Measurements from ENCODE around the gene TTC29.

The TTC29 gene

GRCh38 chr4:146945556-146946374, at the start of gene TTC29:
TTC29 (minus strand) TSS chr4:146945864; CDS start chr4:146939895, 5,969 bp downstream.
- peak; percentile 66 for DNase-seq (ENCODE audit: low read depth)

GRCh38 chr4:146981651-146982050, 36.0 kb upstream of the TTC29 start:
- DNase-seq (ENCODE audit: low read depth): no peak

DNA sequence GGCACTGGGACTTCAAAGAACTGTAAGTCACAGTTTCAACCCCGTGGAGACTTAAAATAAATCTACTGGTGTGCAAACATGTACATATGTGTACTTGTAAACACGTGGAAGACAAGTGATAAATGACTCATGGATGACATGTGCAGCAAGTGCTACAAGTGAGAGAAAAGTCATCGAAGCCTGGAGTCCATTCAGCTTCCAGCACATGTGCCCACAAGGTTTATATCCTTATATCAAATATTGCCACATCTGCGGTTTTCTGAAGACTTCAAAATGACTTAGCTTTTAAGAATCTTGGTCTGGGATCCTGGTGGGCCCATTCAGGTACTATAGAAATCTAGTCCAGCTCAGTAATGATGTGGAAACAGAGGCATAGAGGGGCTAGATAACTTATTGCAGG, 33.0 kb upstream of the TTC29 start:
- no peak for DNase-seq (ENCODE audit: low read depth)

DNA sequence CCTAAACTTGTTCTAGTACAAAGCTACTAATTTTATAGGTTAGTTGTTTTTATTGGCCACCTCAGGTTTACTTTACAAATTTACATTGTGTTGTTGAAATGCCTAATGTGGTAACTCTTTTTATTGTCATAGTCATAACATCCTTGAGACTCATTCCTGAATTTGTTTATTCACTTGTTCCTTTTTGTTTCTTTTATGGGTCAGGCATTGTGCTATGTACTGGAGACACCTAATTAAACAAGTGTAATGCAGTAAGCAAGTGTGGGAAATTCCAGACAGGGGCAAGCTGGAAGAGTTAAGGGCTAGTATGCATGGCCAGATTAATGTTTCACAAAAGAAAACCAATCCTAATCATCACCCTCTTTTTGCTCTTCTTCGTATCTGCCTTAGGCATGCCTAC, 30.5 kb upstream of the TTC29 start:
- no peak for DNase-seq (ENCODE audit: low read depth)

- DNase-seq (ENCODE audit: low read depth): no peak
Observed at GRCh38 chr4:146975527-146975926, 29.9 kb upstream of the TTC29 start.

- no peak for DNase-seq (ENCODE audit: low read depth)
Observed at GRCh38 chr4:146975036-146975435, 29.4 kb upstream of the TTC29 start.

DNA sequence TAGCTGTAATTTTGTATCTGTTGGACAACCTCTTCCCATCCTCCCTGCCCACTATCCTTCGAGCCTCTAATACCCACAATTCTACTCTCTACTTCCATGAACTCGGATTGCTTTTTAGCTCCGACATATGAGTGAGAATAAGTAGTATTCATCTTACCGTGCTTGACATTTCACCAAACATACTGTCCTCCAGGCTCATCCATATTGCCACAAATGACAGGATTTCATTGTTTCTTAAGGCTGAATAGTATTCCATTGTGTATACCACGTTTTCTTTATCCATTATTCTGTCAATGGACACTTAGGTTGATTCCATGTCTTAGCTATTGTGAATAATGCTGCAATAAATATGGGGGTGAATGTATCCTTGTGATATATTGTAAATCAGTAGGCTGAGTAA, 26.4 kb upstream of the TTC29 start:
- no peak for DNase-seq (ENCODE audit: low read depth)

DNA sequence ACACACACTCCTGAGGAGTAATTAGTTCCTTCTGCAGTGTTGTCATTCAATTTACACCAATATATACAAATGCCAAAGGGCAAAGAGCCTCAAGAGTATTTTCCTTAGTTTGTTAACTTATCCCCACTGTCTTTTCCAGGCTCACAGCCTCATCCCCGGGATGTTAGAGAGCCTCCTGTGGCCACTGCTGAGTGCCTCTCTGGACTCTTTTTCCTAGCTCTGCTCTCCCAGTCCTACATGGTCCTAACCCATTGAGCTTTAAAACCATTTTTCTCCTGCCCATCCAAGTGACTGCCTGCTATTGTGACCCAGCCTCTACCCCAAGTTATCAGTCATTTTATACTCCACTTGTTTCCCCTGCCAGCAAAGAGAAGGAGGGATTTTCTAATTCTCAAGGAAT, 23.5 kb upstream of the TTC29 start:
- DNase-seq (ENCODE audit: low read depth): no peak

GRCh38 chr4:146960634-146961033, 15.0 kb upstream of the TTC29 start:
- no peak for DNase-seq (ENCODE audit: low read depth)

DNA sequence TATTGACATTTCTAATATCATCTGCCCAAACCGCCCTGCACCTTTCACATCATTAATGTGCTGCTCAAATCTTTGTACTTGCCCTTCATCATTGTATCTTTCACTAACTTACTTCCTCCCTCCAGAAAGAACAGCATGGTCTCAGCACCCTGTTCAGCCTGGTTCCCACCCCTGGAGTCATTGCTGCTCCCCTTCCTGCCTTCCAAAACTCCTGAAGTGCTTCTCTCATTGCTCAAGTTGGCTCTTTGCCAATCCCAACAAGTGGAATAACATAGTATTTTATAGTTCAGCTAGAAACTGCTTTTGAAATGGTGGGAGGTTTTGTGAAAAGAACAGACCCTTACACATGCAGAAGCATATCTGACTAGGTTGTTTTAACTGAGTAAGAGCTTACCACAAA, 14.0 kb upstream of the TTC29 start:
- no peak for DNase-seq (ENCODE audit: low read depth)

- no peak for DNase-seq (ENCODE audit: low read depth)
Observed at GRCh38 chr4:146957237-146957636, 11.6 kb upstream of the TTC29 start.

DNA sequence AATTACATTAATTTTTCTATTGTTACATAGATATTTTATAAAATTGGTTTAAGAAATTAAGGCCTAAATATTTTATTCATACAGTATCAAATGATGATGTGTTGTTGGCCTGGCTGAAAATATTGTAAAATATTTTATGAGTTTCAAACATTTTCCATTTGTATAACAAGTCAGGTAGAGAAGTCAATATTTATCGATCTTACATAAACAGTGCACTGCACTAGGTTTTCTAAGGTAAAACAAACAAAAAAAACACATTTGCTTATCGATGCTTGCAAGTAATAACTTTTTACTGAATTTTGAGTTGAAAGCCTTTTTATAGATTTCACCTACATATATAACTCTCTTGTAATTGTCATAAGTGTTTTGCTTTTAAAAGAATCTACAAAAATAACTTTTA, 7.2 kb upstream of the TTC29 start:
- no peak for DNase-seq (ENCODE audit: low read depth)

DNA sequence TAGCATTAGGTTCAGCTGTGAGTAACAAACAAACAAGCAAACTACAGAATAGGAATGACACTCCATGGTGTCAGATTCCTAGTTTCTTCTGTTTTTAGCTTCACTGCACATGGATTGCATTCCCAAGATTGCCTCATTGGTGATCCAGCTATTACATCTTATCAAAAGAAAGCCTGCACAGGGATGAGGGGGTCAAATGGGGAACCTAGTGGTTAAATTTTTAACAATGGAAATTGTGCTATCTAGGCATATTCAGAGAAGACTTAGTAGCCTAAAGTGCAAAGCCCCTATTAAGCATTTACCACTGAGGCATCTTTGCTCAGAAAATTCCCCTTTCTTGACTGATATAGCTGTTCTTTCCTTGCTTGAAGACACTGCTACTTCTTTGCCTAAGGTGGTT, 3.9 kb upstream of the TTC29 start:
- no peak for DNase-seq (ENCODE audit: low read depth)

- no peak for DNase-seq (ENCODE audit: low read depth)
Observed at GRCh38 chr4:146943691-146944375, 1.8 kb downstream of the TTC29 start.

GRCh38 chr4:146932116-146932515, 13.5 kb downstream of the TTC29 start:
- no peak for DNase-seq (ENCODE audit: low read depth)

GRCh38 chr4:146930673-146931072, 15.0 kb downstream of the TTC29 start:
- no peak for DNase-seq (ENCODE audit: low read depth)

- no peak for DNase-seq (ENCODE audit: low read depth)
Observed at GRCh38 chr4:146927695-146928094, 18.0 kb downstream of the TTC29 start.

DNA sequence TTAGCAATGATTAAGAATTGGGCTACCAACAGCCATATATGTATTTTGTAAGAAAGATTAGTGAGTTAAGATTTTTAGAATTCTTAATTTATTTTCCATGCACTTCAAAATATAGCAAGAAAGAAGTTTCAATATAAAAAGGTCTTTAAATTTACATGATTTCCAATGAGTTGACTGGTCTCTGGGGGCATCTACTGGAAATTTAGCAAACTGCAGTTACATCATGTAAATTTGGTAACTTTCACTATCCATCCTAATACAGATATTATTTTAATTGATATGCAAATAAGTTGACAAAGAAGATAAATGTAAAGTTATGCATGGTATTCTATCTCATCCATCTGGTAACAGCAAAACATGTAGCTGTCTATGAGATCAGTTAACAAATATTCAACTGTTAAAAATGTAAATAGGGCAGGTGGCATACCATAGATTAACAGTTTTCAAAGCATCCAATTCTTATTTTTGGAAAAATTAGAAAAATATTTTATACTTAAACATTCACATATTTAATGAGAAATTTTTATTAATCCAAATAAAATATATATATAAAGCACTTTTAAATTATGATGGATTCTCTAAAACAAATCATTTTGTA, 29.1 kb downstream of the TTC29 start:
- DNase-seq (ENCODE audit: low read depth): no peak

GRCh38 chr4:146915132-146915531, 30.5 kb downstream of the TTC29 start:
- no peak for DNase-seq (ENCODE audit: low read depth)

DNA sequence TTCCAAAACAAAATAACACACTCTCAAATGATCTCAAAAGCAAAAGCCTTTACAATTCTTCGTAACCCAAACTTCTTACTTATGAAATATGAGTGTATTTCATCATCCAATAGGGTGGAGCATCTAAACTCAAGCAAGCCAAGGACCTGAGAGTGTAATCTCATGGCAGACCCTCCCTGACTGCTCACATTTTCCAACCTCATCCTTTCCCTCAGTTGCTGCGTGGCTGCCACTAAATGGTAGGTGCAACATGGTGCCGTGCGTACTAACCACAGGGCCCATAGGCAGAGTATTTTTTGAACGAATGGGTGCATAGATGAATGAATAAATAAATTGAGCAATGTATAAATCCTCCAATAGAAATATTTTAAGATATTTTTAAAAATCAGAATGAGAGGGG, 45.4 kb downstream of the TTC29 start:
- no peak for DNase-seq (ENCODE audit: low read depth)

DNA sequence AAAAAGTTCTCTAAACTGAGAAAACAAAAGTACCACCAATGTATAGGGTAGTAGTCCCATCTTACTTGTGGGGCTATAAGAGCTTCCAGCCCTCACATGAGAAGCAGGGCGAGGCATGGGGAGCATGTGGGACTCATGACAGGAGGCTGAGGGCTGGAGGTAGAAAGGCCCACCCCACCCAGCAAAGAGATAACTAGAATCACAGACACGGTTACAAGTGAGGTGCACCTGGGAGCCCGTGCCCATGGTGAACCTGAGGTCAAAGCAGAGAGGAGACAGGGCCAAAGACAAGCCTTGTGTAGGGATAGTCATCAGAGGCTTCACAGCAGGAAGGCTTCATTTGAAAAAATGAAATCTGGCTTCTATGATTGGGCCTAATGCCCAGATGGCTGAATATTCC, 55.4 kb downstream of the TTC29 start:
- no peak for DNase-seq (ENCODE audit: low read depth)

- no peak for DNase-seq (ENCODE audit: low read depth)
Observed at GRCh38 chr4:146883070-146883469, 62.6 kb downstream of the TTC29 start.

- DNase-seq (ENCODE audit: low read depth): no peak
Observed at GRCh38 chr4:146857298-146857697, 88.4 kb downstream of the TTC29 start.
